Stomach (tissue), 9 donors: ENCODE measurements around the gene PGRMC2. TPM values are rescaled to one million over a fixed set of nuclear protein-coding genes. Genes with fewer than 3 reads are reported as not detected.

ENCODE experiments used
- DNase-seq, 2 donors: peaks; one replicate each; pipeline versions ENCODE4 v3.0.0 to v3.0.0-alpha.2; 2013 to 2019
- H3K27ac ChIP-seq, 5 donors: fragments of 200-600 bp in 4 of 5; sonication (generic) in 4 of 5; one replicate each; pipeline ENCODE4 v1.5.1; 2013 to 2019; ENCODE audit warnings: mild to moderate bottlenecking in 1 of 5, moderate library complexity in 1 of 5
- H3K27me3 ChIP-seq, 3 donors: fragments of 200-600 bp; sonication (generic); one replicate each; pipeline ENCODE4 v1.5.1; 2017 to 2019; ENCODE audit warnings: mixed run types in 1 of 3
- H3K36me3 ChIP-seq, 4 donors: fragments of 200-600 bp; sonication (generic); 1 replicate in 3 of 4; 2 replicates in 1 of 4; pipeline ENCODE4 v1.5.1; 2016 to 2019
- H3K4me1 ChIP-seq, 4 donors: fragments of 200-600 bp; sonication (generic); one replicate each; pipeline ENCODE4 v1.5.1; 2016 to 2019
- H3K4me3 ChIP-seq, 4 donors: fragments of 200-600 bp; sonication (generic) in 3 of 4; one replicate each; pipeline ENCODE4 v1.5.1; 2016 to 2019; ENCODE audit warnings: mild to moderate bottlenecking in 1 of 4
- H3K9me3 ChIP-seq, 4 donors: fragments of 200-600 bp; sonication (generic); one replicate each; pipeline ENCODE4 v1.5.1; 2016 to 2019
- EP300 ChIP-seq: sonication (generic); formaldehyde crosslinking; IDR thresholded peaks from one replicate; pipeline ENCODE4 v1.6.1; 2017; ENCODE audit warnings: antibody characterized with exemption
- POLR2A ChIP-seq, 4 donors: fragments of 450-650 bp; IDR thresholded peaks; one replicate each; pipeline ENCODE4 v1.6.1; 2016; ENCODE audit warnings: antibody characterized with exemption in 4 of 4, control low read depth in 2 of 4, mild to moderate bottlenecking in 1 of 4, moderate library complexity in 1 of 4
- POLR2AphosphoS5 ChIP-seq, 3 donors: sonication (generic); formaldehyde crosslinking; IDR thresholded peaks; one replicate each; pipeline ENCODE4 v1.6.1; 2016; ENCODE audit warnings: antibody characterized with exemption in 3 of 3
- WGBS, 5 donors: extraction: QIAGEN DNeasy Blood & Tissue Kit in 3 of 5; methylation state at CpG; one replicate each; pipeline versions ENCODE4 v1.1.5 to v1.1.7; 2013 to 2018; 5-methylcytosine and 5-hydroxymethylcytosine counted together
- intact Hi-C: fragments of 100-400 bp; cut with DNase I; formaldehyde crosslinking; loops from one replicate; pipeline ENCODE4 v1.15.1; 2023; ENCODE audit warnings: low total_unique reads
- polyA plus RNA-seq, 3 donors: library from polyadenylated mRNA; stranded (reverse); fragments of 200-250 nt; gene quantifications; one replicate each; pipeline ENCODE4 v1.2.3, GENCODE V29; 2013
- total RNA-seq, 5 donors: library from RNA; depleted of rRNA; stranded (reverse); fragments of >200 nt; gene quantifications; one replicate each; pipeline versions ENCODE4 v1.1.0 to v1.2.3, GENCODE V29; 2014 to 2016
- TF ChIP-seq, protein P1 (sequence below), 7 experiments: fragments of 450-650 bp in 4 of 7; fragments of 200-600 bp in 3 of 7; sonication (generic) in 3 of 7; IDR thresholded peaks; one replicate each; pipeline ENCODE4 v1.5.1; 2016 to 2019; ENCODE audit warnings: antibody characterized with exemption in 7 of 7, control low read depth in 2 of 7, mild to moderate bottlenecking in 1 of 7
- donor health status: healthy with polysubstance abuse.
- donor health status: Bipolar disorder and iron deficiency.
- donor health status: healthy.

The PGRMC2 gene
- total and polyA plus RNA-seq, 8 donors, result 7.2 to 101 (median 38.6) TPM

DNA sequence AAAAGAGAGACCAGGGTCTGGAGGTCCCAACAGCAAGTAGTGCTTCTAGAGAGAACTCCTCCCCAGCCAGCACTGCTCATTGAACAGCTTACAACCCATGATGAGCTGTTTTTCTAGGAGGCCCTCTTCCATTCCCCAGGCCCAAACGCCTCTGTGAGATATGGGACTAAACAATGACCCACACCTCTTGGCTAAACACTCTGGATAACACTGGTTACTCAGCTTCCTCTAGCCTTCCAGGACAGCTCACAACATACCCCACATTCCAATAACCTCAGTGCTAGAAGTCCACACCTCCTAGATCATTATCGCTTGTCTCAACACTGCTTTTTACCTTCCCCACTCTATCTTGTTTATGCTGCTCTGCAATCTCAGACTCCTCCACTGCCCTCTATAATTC is 35.4 kb upstream of the PGRMC2 start:
- WGBS, 5 donors, result 33 to 56% (median 39%) methylated on average over 2 of the region's 2 CpGs
- peaks cover 0 to 10% (median 0%) of the 10 kb centered on the region in 4 donors for H3K36me3 ChIP-seq
- intact Hi-C loops, result no loop called here
- H3K9me3 ChIP-seq, result no peaks in the 10 kb centered on the region
- no peaks in the 10 kb centered on the region for H3K27me3 ChIP-seq
- no peaks in the 10 kb centered on the region for H3K4me1 ChIP-seq
- no peak overlapping the region for H3K4me3 ChIP-seq
- DNase-seq, result peak in 1 of 2 donors; percentile 13
- no peak for TF ChIP-seq POLR2A (IDR thresholded peaks at IDR 0.05)
- TF ChIP-seq POLR2AphosphoS5 (IDR thresholded peaks at IDR 0.05), result no peak
- no peak overlapping the region for H3K27ac ChIP-seq

GRCh38 chr4:128322311-128322710 is 34.7 kb upstream of the PGRMC2 start:
- no peak overlapping the region for H3K27ac ChIP-seq
- no peaks in the 10 kb centered on the region for H3K27me3 ChIP-seq
- TF ChIP-seq, protein P1, sequence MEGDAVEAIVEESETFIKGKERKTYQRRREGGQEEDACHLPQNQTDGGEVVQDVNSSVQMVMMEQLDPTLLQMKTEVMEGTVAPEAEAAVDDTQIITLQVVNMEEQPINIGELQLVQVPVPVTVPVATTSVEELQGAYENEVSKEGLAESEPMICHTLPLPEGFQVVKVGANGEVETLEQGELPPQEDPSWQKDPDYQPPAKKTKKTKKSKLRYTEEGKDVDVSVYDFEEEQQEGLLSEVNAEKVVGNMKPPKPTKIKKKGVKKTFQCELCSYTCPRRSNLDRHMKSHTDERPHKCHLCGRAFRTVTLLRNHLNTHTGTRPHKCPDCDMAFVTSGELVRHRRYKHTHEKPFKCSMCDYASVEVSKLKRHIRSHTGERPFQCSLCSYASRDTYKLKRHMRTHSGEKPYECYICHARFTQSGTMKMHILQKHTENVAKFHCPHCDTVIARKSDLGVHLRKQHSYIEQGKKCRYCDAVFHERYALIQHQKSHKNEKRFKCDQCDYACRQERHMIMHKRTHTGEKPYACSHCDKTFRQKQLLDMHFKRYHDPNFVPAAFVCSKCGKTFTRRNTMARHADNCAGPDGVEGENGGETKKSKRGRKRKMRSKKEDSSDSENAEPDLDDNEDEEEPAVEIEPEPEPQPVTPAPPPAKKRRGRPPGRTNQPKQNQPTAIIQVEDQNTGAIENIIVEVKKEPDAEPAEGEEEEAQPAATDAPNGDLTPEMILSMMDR (IDR thresholded peaks at IDR 0.05), result no peak
- TF ChIP-seq EP300 (no peak), POLR2A (IDR thresholded peaks at IDR 0.05) (no peak), POLR2AphosphoS5 (IDR thresholded peaks at IDR 0.05) (no peak)
- no peaks in the 10 kb centered on the region for H3K4me1 ChIP-seq
- no peak for DNase-seq
- H3K4me3 ChIP-seq, result no peak overlapping the region
- WGBS, 5 donors, result 61 to 82% (median 67%) methylated on average over 2 of the region's 2 CpGs
- no peaks in the 10 kb centered on the region for H3K9me3 ChIP-seq
- intact Hi-C loops, result no loop called here
- peaks cover 0 to 10% (median 0%) of the 10 kb centered on the region in 4 donors for H3K36me3 ChIP-seq

- Histone ChIP-seq H3K27me3 (no peaks in the 10 kb centered on the region), H3K4me3 (no peak overlapping the region), H3K4me1 (no peaks in the 10 kb centered on the region), H3K9me3 (no peaks in the 10 kb centered on the region), H3K27ac (no peak overlapping the region), H3K36me3 (peaks cover 0 to 10% (median 0%) of the 10 kb centered on the region in 4 donors)
- TF ChIP-seq, protein P1 (IDR thresholded peaks at IDR 0.05), result no peak
- TF ChIP-seq EP300, result no peak
- TF ChIP-seq POLR2A (IDR thresholded peaks at IDR 0.05), result no peak
- no peak for TF ChIP-seq POLR2AphosphoS5 (IDR thresholded peaks at IDR 0.05)
- DNase-seq, result no peak
- intact Hi-C loops, result no loop called here
- WGBS, 5 donors, result 83 to 94% (median 85%) methylated on average over 1 of the region's 1 CpG
Measured at GRCh38 chr4:128320656-128321055, 33.0 kb upstream of the PGRMC2 start.

GRCh38 chr4:128315756-128316520 is 28.3 kb upstream of the PGRMC2 start:
- 87 to 100% (median 89%) methylated on average over 2 of the region's 2 CpGs for WGBS, 5 donors
- DNase-seq, result no peak
- Histone ChIP-seq H3K9me3 (no peaks in the 10 kb centered on the region), H3K27me3 (no peaks in the 10 kb centered on the region), H3K36me3 (no peaks in the 10 kb centered on the region), H3K4me3 (no peak overlapping the region), H3K4me1 (peaks cover 0 to 5% (median 4%) of the 10 kb centered on the region in 4 donors), H3K27ac (no peak overlapping the region)
- intact Hi-C loops, result no loop called here
- TF ChIP-seq POLR2A (IDR thresholded peaks at IDR 0.05) (no peak), POLR2AphosphoS5 (IDR thresholded peaks at IDR 0.05) (no peak)
- TF ChIP-seq, protein P1 (IDR thresholded peaks at IDR 0.05), result no peak
